Medulla oblongata (tissue), 1 donor: Measurements from ENCODE around the gene ASB7.

Experiments
- DNase-seq: peaks from one replicate; pipeline ENCODE4 v3.0.0-alpha.2; 2015; ENCODE audit errors: extremely low spot score

ASB7 gene

DNA sequence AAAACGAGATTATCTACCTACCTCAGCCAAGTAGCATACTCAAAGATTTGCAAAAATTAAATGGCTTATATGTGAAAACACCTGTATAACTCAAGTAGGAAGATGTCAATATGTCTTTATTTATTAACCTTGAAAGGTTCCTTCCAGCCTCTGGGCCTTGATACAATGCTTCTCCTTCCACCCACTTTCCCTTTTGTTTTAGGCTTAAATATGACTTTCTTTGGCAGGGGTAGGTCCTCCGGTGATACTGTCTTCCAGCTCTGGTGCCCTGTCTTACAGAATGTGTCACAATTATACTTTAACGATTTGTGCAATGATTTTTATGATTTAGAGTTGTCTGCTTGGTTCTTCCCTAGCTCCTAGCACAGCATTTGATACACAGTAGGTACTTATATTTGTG is 4.5 kb upstream of the ASB7 start:
- DNase-seq, result no peak

GRCh38 chr15:100598655-100599054 is 3.7 kb upstream of the ASB7 start:
- DNase-seq, result no peak

- peak; percentile 30 for DNase-seq
These were observed 1.2 kb upstream of the ASB7 start for GRCh38 chr15:100601163-100601562.

DNA sequence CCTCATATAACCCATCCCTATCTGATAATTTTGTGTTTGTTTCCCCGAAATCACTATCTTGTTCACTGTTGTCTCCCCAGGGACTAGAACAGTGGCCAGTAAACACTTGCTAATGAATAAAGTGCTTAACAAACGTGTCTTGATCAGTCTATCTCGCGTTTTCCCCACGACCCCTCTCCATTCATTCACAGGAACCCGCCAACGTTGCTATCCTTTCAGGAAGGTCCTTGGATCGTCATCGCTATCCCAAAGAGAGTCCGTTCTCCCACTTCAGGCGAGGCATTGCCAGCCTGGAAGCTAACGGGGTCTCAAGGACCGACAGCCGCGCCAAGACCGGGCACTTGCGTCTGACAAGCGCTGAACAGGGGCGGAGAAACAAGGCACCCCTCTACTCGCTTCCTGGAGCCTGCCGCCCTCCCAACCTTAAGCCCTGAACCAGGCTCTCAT is 749 bp upstream of the ASB7 start:
- DNase-seq, result no peak

DNA sequence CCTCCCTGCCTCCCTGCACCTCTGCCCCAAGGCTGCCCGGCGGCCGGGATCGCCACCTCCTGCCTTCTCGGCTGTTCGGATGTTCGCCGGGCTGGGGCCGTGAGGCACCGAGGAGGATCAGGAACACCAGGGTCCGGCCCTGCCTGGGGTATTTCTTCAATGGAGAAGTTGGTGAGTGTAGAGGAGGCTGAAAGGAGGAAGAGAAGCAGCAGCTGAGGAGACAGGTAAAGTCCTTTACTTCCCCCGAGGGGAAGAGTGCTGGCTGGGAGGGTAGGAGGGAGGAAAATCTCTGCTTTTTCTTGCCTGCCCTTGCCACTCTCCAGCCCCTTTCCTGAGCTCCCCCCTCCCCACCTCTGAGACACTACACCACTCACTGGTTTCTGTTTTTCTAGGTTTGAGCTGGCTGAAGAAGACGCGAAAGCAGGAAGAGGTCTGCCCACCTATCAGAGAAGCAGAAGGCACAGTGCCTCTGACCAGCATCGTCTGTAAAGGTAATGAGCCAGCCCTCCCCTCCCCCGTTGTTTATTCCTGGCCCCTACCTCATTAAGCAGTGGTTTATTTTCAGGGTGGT is 519 bp downstream of the ASB7 start:
- no peak for DNase-seq

GRCh38 chr15:100612539-100612938 is 10.2 kb downstream of the ASB7 start:
- no peak for DNase-seq

GRCh38 chr15:100613208-100613607 is 10.8 kb downstream of the ASB7 start:
- no peak for DNase-seq

DNA sequence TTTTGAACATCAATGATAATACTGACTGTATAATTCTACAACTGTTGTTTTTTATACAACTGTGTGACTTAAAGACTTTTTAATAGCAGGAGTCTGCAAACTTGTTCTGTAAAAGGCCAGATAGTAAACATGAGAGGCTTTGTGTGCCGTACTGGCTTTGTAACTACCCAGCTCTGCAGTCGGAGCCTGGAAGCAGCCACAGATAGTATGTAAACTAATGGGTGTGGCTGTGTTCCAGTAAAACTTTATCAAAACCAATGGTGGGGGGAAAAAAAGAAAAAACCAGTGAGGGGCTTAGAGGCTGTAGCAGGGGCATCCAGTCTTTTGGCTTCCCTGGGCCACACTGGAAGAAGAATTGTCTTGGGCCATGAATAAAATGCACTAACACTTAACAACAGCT is 11.9 kb downstream of the ASB7 start:
- DNase-seq, result no peak

GRCh38 chr15:100614918-100615317 is 12.5 kb downstream of the ASB7 start:
- DNase-seq, result no peak

- DNase-seq, result no peak
These were observed 13.4 kb downstream of the ASB7 start for GRCh38 chr15:100615801-100616200.

DNA sequence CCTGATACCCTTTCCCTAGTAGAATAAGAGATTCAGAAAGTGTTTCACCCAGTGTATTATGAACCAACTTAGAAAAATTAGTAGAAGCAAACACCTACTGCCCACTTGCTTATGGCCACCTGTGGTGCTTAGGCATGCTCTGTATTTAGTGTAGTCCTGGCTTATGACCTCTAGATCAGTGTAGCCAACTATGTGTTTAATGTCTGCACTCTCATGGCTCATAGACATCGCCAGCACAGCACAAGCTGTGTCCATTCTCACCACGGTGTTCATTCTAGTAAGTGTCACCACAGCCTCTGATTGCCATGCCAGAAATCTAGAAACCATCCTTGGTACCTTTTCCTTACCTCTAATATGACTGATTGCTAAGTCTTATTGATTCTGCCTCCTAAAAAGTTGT is 14.3 kb downstream of the ASB7 start:
- DNase-seq, result no peak

DNA sequence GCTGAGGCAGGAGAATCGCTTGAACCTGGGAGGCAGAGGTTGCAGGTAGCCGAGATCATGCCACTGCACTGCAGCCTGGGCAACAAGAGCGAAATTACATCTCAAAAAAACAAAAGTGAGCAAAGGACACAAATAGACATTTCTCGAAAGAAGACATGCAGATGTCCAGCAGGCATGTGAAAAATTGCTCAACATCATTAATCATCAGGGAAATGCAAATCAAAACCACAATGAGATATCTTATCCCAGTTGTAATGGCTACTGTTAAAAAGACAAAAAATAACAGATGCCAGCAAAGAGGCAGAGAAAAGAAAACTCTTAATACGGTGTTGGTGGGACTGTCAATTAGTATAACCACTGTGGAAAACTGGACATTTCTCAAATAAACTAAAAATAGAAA is 20.9 kb downstream of the ASB7 start:
- no peak for DNase-seq

DNA sequence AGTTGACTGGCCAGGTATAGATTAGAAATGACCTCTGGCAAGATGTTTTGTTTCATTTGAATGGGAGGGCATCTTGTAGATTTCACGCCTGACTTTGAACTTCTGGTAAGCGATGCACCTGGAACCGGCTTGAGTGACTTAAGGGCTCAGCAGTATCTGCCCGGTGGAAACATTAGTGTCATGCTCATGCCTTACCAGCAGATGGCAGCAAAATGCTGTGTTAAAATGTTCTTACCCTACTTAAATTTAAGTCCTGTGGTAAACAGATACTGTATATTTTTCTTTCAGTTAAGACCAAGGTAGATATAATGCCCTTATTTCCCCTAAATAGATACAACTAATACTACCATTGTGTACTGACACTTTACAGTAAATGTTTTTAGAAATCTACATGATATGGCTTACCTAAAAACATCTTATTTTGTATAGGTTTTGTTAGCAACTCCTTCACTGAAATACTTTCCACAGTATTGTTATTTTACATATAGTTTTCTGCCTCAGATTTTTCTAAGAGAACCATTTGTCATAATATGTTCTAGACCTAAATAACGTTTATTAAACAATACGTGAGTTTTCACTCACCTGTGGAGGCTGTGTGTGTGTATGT is 25.5 kb downstream of the ASB7 start:
- DNase-seq, result peak; percentile 89

- no peak for DNase-seq
These were observed 26.4 kb downstream of the ASB7 start for GRCh38 chr15:100628746-100629145.

DNA sequence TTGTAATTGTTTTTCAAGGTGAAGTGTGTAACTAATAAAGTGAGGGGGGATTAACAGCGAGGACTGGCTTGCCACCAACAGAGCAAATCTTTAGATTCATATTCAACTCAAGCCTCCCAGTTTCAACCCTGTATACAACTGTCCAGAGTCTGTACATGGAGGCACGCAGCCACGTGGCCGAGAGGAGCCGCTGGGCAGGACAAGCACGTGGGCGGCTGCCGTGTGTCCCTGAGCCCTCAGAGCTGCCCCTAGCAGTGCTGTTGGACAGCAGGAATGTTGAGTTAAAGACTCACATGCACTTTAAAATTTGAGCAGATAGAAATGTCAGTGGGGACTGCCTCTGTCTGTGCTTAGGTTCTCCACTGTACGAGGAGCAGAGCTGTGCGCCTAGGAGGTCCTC is 29.4 kb downstream of the ASB7 start:
- DNase-seq, result no peak

GRCh38 chr15:100633763-100634075 is 31.3 kb downstream of the ASB7 start:
- no peak for DNase-seq

GRCh38 chr15:100635406-100636071 is 33.1 kb downstream of the ASB7 start:
- no peak for DNase-seq

DNA sequence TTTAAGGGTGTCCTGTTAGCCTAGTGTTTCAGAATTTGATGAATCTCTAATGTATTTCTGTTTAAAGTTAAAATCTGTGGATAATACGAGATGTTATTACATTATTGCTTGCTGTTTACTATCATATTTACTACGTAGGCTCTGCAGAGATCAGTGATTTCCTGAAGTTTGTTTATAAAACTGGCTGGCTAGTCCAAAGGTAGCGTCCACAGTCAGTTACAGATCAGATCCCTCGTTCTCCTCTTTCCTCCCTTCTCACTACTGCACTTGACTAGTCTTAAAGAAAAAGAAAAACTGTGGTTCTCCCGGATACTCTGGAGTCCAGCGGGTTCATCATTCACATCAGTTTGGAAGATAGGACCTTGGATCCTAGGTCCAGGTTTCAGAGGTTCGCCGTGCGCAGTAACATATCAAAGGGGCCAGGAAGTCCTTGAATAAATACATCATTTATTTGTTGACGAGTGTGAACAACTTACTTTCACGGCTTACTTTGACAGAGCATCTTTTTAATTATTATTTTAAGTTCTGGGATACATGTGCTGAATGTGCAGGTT is 35.9 kb downstream of the ASB7 start:
- no peak for DNase-seq

DNA sequence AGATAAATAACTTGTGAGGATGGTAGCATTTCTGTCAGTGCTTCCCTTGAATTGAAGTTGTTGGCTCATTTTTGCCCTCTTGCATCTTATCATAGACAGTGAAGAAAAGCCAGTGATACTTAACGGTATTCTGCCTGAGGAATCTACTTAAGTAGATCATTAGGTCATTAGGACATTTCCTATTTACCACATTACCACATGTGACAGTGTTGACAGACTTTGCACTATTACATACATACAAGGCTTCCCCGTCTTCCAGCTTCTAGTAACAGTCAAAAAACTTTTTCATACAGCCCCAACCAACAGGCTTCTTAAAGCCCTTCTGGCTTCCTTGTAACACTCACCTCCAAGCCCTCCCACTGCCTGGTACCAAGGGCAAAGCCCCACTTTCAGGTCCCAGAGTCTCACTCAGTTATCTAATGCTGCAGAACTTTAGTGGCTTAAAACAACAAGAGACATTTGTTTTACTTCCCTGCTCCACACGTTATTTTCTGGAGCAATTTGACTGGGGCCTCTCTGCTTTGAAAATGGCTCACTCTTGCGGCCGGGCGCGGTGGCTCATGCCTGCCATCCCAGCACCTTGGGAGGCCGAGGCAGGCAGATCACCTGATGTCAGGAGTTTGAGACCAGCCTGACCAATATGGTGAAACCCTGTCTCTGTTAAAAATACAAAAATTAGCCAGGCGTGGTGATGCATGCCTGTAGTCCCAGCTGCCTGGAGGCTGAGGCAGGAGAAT is 40.0 kb downstream of the ASB7 start:
- DNase-seq, result no peak

DNA sequence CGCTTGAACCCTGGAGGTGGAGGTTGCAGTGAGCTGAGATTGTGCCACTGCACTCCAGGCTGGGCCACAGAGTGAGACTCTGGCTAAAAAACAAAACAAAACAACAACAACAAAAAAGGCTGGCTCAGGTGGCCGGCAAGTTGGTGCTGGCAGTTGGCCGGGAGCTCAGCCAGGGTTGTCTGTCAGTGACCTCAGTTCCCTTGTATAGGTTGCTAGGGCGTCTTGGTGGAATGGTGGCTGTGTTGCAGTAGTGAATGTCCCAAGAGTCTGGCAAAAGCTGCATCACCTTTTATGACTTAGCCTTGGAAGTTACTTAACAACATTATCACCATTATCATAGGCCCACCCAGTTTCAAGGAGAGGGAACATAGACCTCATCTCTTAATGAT is 40.6 kb downstream of the ASB7 start:
- no peak for DNase-seq

DNA sequence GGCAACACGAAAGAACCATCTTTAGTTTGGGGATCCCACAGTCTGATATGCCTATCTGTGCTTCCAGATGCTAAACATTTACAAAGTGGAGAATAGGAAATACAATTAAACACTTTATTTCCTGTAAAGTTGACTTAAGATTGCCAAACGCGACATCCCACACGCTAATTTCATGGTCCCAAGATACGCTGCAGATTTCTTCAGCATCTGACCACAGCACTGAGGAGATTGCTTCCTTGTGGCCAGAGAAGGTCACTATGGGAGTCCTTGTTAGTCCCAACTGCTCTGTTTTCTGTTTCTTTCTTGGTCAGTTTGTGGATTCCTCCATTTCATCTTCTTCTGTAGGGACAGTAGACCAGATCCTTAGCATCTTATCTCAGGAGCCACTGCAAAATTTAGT is 43.3 kb downstream of the ASB7 start:
- no peak for DNase-seq

DNA sequence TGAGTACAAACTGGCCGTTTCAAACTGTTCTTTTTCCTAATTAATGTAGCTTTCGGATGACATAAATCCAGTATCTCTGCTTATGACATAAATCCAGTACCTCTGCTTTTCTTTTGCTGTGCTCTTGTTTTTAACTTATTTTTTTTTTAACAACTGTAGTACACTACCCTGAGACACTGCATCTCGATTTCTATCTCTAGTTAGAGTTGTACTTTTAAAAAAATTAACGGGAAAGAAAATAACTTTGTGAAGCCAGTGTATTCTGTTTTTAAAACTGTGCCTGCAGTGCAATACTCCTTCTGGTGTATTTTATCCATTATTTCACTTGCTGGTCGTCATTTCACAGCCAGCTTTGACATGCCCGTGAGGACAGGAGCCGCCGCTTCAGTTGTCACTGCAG is 46.6 kb downstream of the ASB7 start:
- DNase-seq, result no peak

DNA sequence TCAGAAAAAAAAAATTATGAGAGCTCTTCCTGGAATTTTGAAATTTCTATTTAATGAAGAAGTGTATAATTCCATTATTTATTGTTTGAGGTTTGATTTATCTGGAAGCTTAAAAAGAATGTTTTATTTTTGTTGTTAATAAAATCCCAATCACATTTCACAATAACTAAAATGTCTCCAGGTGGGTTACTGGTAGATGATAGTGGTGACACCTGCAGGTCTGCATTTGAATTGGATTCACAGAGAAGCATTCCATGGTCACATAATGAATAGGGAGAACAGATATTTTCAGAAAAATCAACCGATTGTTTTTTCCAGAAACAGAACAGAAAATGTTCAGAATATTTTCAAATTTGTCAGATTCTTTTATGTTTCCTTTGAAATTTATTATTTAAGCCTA is 48.3 kb downstream of the ASB7 start:
- no peak for DNase-seq
